ENCODE data around the gene HECTD4. TPM values are rescaled to one million over a fixed set of nuclear protein-coding genes. Genes with fewer than 3 reads are reported as not detected.
A peak's percentile ranks its signal among the peaks of the same experiment; 100 is the strongest.

Gene HECTD4
- total and polyA plus RNA-seq, 9 of the 15 experiments (the other 6 are each of a cell fraction or from before 2014, with no cell fraction given): 3.5 to 33.3 (median 13.5) TPM

DNA sequence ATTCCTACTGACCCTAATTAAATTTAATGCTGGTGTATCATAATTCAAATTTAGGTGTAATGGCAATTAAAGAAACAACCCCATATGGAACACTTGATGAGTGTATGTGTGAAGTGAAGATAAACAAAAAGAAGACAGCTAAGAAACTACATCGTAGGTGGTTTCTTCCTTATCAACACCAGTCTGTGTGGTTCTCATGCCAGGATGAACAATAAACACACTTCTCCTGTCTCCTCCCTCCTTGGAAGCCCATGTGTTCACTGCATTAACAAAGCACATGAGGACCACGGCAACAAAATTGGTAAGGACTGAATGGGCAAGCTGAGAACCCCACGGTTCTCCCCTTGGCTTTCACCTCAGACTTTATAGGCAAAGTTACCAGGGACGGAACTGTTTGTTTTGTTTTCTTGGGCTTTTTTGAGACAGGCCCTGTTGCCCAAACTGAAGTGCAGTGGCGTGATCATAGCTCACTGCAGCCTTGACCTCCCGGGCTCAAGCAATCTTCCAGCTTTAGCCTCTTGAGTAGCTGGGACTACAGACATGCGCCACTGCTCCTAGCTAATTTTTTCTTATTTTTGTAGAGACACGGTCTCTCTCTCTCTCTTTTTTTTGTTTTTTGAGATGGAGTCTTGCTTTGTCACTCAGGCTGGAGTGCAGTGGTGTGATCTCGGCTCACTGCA lies 185.9 kb downstream of the HECTD4 start:
- DNase-seq (ENCODE audit: extremely low read depth in 1 of 4, low spot score in 3 of 4) (no peak), ATAC-seq (no peak), FAIRE-seq (peak; percentile 49)
- no TSS peak for BruUV-seq (replicated peaks)
- intact Hi-C loops (cut with micrococcal nuclease): no loop called here
- ChIA-PET POLR2A (no interaction called here), CTCF (ENCODE audit: low intra/inter-chr PET ratio) (interaction anchor here (0.6 kb wide), 1 partner anchor 57 kb away, joined by 5 read pairs; no protein-coding TSS in a partner anchor)
- Histone ChIP-seq H3K36me3 (ENCODE audit: control insufficient read depth, insufficient read depth, low read length) (peaks cover 66% of the 10 kb centered on the region; the same call in 2 of the 3 replicates), H3K9ac (ENCODE audit: insufficient read depth in 1 of 2, low read depth in 2 of 2, low read length in 2 of 2) (no peak overlapping the region), H3K9me1 (ENCODE audit: control insufficient read depth, insufficient read depth, low read length) (no peaks in the 10 kb centered on the region), H3K27me3 (ENCODE audit: control insufficient read depth in 2 of 2, insufficient read depth in 2 of 2, low read length in 2 of 2) (no peaks in the 10 kb centered on the region), H2AFZ (ENCODE audit: low read depth, low read length) (no peak overlapping the region), H3K4me3 (no peak overlapping the region), H3K4me1 (replicated peaks in 1 of 2; ENCODE audit: control insufficient read depth in 2 of 2, insufficient read depth in 2 of 2, low read length in 2 of 2) (peaks cover 0 to 3% of the 10 kb centered on the region in 2 experiments; a peak in 2 of 5 replicates), H3K27ac (ENCODE audit: extremely low read depth, low read depth, low read length) (no peak overlapping the region), H4K20me1 (replicated peaks; ENCODE audit: control insufficient read depth, insufficient read depth, low read length) (no peaks in the 10 kb centered on the region), H3K9me3 (replicated peaks; ENCODE audit: control insufficient read depth, insufficient read depth, low read depth, low read length) (no peaks in the 10 kb centered on the region), H3K79me2 (ENCODE audit: control insufficient read depth, insufficient read depth, low read length) (no peaks in the 10 kb centered on the region), H3K4me2 (ENCODE audit: insufficient read depth, low read length) (no peak overlapping the region)
- in situ Hi-C loops (cut with MboI): loop anchor here (5.0 kb wide), 1 partner anchor 191 kb away; no protein-coding TSS in a partner anchor
- 67% methylated on average over 7 of the region's 9 CpGs for WGBS (ENCODE audit: insufficient coverage, low coverage, missing lambda C conversion rate)
- TF ChIP-seq U2AF1 (optimal IDR thresholded peaks at IDR 0.05; ENCODE audit: low read depth, low read length): no peak
- TF ChIP-seq GABPB1 (CRISPR knock-in tag; IDR thresholded peaks at IDR 0.05): no peak
- no peak for TF ChIP-seq ZNF780A (CRISPR knock-in tag; IDR thresholded peaks at IDR 0.05)
- no peak for TF ChIP-seq ZNF695 (CRISPR knock-in tag; IDR thresholded peaks at IDR 0.05)
- TF ChIP-seq, protein P1, sequence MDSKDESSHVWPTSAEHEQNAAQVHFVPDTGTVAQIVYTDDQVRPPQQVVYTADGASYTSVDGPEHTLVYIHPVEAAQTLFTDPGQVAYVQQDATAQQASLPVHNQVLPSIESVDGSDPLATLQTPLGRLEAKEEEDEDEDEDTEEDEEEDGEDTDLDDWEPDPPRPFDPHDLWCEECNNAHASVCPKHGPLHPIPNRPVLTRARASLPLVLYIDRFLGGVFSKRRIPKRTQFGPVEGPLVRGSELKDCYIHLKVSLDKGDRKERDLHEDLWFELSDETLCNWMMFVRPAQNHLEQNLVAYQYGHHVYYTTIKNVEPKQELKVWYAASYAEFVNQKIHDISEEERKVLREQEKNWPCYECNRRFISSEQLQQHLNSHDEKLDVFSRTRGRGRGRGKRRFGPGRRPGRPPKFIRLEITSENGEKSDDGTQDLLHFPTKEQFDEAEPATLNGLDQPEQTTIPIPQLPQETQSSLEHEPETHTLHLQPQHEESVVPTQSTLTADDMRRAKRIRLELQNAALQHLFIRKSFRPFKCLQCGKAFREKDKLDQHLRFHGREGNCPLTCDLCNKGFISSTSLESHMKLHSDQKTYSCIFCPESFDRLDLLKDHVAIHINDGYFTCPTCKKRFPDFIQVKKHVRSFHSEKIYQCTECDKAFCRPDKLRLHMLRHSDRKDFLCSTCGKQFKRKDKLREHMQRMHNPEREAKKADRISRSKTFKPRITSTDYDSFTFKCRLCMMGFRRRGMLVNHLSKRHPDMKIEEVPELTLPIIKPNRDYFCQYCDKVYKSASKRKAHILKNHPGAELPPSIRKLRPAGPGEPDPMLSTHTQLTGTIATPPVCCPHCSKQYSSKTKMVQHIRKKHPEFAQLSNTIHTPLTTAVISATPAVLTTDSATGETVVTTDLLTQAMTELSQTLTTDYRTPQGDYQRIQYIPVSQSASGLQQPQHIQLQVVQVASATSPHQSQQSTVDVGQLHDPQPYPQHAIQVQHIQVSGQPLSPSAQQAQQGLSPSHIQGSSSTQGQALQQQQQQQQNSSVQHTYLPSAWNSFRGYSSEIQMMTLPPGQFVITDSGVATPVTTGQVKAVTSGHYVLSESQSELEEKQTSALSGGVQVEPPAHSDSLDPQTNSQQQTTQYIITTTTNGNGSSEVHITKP (IDR thresholded peaks at IDR 0.05; ENCODE audit: partially characterized antibody): no peak
- TF ChIP-seq SRSF1 (IDR thresholded peaks at IDR 0.05; ENCODE audit: low read depth, low read length): no peak
- TF ChIP-seq, protein P2, sequence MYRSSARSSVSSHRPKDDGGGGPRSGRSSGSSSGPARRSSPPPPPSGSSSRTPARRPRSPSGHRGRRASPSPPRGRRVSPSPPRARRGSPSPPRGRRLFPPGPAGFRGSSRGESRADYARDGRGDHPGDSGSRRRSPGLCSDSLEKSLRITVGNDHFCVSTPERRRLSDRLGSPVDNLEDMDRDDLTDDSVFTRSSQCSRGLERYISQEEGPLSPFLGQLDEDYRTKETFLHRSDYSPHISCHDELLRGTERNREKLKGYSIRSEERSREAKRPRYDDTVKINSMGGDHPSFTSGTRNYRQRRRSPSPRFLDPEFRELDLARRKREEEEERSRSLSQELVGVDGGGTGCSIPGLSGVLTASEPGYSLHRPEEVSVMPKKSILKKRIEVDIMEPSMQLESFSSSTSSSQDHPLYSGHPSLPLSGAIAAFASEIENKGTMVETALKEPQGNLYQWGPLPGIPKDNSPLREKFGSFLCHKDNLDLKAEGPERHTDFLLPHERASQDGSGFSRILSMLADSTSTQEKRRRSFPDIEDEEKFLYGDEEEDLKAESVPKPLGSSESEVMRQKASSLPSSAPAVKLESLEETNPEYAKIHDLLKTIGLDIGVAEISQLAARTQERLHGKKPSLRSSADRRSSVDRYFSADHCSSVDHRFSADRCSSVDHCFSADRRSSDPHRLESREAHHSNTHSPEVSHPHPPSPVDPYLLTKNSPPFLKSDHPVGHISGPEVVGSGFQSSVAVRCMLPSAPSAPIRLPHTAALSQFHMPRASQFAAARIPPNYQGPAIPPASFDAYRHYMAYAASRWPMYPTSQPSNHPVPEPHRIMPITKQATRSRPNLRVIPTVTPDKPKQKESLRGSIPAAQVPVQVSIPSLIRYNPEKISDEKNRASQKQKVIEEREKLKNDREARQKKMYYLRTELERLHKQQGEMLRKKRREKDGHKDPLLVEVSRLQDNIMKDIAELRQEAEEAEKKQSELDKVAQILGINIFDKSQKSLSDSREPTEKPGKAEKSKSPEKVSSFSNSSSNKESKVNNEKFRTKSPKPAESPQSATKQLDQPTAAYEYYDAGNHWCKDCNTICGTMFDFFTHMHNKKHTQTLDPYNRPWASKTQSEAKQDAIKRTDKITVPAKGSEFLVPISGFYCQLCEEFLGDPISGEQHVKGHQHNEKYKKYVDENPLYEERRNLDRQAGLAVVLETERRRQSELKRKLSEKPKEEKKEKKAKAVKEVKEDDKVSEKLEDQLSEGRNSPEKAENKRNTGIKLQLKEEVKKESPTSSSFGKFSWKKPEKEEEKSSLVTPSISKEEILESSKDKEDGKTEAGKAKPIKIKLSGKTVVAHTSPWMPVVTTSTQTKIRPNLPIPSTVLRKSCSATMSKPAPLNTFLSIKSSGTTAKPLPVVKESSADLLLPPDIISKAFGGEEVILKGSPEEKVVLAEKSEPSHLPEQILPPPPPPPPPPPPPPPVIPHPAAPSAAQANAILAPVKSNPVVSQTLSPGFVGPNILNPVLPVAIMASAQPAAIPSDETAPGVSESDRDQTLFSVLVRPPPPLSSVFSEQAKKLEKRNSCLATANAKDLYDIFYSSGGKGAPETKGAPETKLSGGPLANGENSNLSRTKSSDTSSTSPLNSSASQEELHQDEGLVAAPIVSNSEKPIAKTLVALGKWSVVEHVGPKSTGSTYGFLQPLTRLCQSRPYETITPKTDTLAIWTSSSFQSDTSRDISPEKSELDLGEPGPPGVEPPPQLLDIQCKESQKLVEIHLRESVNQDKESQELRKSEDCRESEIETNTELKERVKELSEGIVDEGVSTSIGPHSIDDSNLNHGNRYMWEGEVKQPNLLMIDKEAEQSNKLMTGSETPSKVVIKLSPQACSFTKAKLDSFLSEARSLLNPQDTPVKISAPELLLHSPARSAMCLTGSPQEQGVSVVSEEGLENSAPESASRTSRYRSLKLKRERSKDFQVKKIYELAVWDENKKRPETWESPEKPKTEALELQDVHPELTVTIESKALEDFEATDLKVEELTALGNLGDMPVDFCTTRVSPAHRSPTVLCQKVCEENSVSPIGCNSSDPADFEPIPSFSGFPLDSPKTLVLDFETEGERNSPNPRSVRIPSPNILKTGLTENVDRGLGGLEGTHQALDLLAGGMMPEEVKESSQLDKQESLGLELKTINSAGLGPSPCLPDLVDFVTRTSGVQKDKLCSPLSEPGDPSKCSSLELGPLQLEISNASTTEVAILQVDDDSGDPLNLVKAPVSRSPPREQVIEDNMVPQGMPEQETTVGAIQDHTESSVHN (IDR thresholded peaks at IDR 0.05; ENCODE audit: borderline replicate concordance in 1 of 2, low read depth in 1 of 2): no peak
- no peak for TF ChIP-seq STAG1 (CRISPR knock-in tag; IDR thresholded peaks at IDR 0.05; ENCODE audit: borderline replicate concordance)
- no peak for TF ChIP-seq EWSR1 (IDR thresholded peaks at IDR 0.05; ENCODE audit: borderline replicate concordance, low read depth, partially characterized antibody)

Measured in K562 (cell line).